Activated CD8-positive, alpha-beta T cell treated with anti-CD3 and anti-CD28 coated beads for 36 hours (primary cell): Measurements from ENCODE around the gene UCP3. TPM values are rescaled to one million over a fixed set of nuclear protein-coding genes. Genes with fewer than 3 reads are reported as not detected.

Source experiments
- ATAC-seq: fragments of 200-7000 bp; cut with Tn5 transposase; one replicate; pipeline ENCODE4 v1.10.0; 2021; ENCODE audit warnings: mild to moderate bottlenecking, moderate library complexity
- CTCF ChIA-PET: fragments of 350-600 bp; sonication (Branson Sonifier 250); formaldehyde crosslinking; loops from one replicate; lab custom pipeline; 2021; ENCODE audit warnings: antibody characterized with exemption; lab: Charles Lee
- POLR2A ChIA-PET: fragments of 350-600 bp; sonication (Branson Sonifier 250); formaldehyde crosslinking; loops from one replicate; lab custom pipeline; 2021; ENCODE audit warnings: antibody characterized with exemption; lab: Charles Lee
- DNase-seq: peaks from one replicate; pipeline ENCODE4 v3.0.0-alpha.2; 2020
- H3K27ac Mint-ChIP-seq: one replicate; pipeline ENCODE4 v1.8.0; 2021; ENCODE audit warnings: mild to moderate bottlenecking, mixed read lengths
- H3K27me3 Mint-ChIP-seq: one replicate; pipeline ENCODE4 v1.8.0; 2021; ENCODE audit warnings: mixed read lengths
- H3K36me3 Mint-ChIP-seq: one replicate; pipeline ENCODE4 v1.8.0; 2021; ENCODE audit warnings: low read depth, mixed read lengths
- H3K4me1 Mint-ChIP-seq: one replicate; pipeline ENCODE4 v1.8.0; 2021; ENCODE audit warnings: low read depth, mixed read lengths
- H3K4me3 Mint-ChIP-seq: one replicate; pipeline ENCODE4 v1.8.0; 2021; ENCODE audit warnings: mild to moderate bottlenecking, moderate library complexity, mixed read lengths
- H3K9me3 Mint-ChIP-seq: one replicate; pipeline ENCODE4 v1.8.0; 2021; ENCODE audit warnings: mixed read lengths
- intact Hi-C: fragments of 100-400 bp; cut with micrococcal nuclease; formaldehyde crosslinking; loops from one replicate; pipeline ENCODE4 v1.10.0; 2022
- total RNA-seq, 2 experiments: library from RNA; stranded (reverse); gene quantifications; one replicate each; pipeline ENCODE4 v1.2.3, GENCODE V29; 2021
- TF ChIP-seq, protein P1 (sequence below): fragments of 200-600 bp; IDR thresholded peaks from one replicate; pipeline ENCODE4 v1.8.0; 2022; ENCODE audit warnings: antibody characterized with exemption, mild to moderate bottlenecking

UCP3 gene
- total RNA-seq, 2 experiments from 2014 or later = 1.5 to 2.2 TPM

DNA sequence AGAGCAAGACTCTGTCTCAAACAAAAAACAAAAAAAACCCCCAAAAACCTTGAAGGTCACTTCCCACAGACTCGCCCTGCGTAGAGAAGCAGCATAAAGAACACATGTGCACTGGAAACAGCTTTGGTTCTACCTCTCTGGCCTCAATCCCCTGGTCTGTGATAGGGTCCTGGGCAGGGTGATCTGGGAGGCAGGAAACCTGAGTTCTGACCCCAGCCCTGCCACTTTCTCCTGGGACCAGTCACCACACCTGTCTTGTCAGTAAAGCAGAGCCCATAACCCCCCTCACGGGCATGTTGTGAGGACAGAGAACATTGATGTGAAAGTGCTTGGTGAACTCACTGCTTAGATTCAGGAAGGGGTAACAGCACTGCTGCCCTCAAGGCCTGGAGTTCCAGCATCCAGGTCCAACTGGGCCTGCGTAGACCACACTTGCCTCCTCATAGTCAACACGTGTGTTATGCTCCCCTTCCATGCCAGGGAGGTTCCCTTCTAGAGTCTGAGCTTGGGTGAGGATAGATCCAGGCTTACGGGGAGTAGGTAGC is 37.6 kb downstream of the UCP3 start:
- intact Hi-C loops = loop anchor here (5.0 kb wide), 1 partner anchor 36 kb away; the partner anchor contains the start of gene UCP3
- TF ChIP-seq, protein P1, sequence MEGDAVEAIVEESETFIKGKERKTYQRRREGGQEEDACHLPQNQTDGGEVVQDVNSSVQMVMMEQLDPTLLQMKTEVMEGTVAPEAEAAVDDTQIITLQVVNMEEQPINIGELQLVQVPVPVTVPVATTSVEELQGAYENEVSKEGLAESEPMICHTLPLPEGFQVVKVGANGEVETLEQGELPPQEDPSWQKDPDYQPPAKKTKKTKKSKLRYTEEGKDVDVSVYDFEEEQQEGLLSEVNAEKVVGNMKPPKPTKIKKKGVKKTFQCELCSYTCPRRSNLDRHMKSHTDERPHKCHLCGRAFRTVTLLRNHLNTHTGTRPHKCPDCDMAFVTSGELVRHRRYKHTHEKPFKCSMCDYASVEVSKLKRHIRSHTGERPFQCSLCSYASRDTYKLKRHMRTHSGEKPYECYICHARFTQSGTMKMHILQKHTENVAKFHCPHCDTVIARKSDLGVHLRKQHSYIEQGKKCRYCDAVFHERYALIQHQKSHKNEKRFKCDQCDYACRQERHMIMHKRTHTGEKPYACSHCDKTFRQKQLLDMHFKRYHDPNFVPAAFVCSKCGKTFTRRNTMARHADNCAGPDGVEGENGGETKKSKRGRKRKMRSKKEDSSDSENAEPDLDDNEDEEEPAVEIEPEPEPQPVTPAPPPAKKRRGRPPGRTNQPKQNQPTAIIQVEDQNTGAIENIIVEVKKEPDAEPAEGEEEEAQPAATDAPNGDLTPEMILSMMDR = no peak
- Mint-ChIP-seq H3K9me3 (no peaks in the 10 kb centered on the region), H3K4me1 (peaks cover 78% of the 10 kb centered on the region), H3K36me3 (peaks cover 34% of the 10 kb centered on the region), H3K27me3 (no peaks in the 10 kb centered on the region), H3K4me3 (no peak overlapping the region), H3K27ac (peak overlapping the region; percentile 75)
- DNase-seq = no peak
- POLR2A ChIA-PET = interaction anchor here (1.0 to 16.4 kb wide), 8 partner anchors 9 to 200 kb away, joined by 3 to 269 read pairs (median 6); partner anchors contain the start of genes C2CD3, PPME1, UCP2 and UCP3
- CTCF ChIA-PET = interaction anchor here (0.9 to 3.0 kb wide), 4 partner anchors 9 to 599 kb away, joined by 3 to 13 read pairs (median 3); no protein-coding TSS in a partner anchor
- ATAC-seq = peak; percentile 12

DNA sequence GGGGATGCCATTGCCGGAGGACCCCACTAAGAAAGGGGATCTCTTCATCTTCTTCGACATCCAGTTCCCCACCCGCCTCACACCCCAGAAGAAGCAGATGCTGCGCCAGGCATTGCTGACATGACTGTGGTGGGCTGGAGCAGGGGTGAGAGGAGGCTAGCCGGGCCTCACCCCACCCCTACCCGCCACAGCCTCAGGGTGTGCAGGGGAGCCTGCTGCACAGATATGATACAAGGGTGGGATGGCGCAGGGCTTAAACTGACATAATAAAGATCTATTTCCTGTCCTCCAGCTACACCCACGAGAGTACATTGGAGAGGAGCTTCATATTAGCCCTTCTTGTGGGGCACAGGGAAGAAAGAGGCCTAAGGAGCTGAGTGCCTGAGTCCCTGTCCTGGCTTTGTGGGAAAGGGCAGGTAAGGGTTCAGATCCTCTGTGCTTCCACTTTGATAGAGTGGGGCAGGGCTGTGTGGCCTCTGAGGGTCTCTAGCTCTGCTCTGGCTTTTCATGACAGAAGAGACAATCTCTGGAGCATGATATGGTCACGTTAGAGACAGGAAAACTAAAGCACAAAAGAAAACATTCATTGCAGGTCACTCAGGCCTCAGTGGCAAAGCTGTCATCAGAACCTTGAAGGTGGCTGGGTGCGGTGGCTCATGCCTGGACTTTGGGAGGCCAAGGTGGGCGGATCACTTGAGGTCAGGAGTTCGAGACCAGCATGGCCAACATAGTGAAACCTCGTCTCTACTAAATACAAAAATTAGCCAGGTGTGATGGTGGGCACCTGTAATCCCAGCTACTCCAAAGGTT is 38.7 kb downstream of the UCP3 start:
- H3K27me3 Mint-ChIP-seq = no peaks in the 10 kb centered on the region
- H3K4me3 Mint-ChIP-seq = no peak overlapping the region
- intact Hi-C loops = loop anchor here (5.0 kb wide), 1 partner anchor 37 kb away; the partner anchor contains the start of gene UCP3
- peak overlapping the region; percentile 75 for H3K27ac Mint-ChIP-seq
- H3K4me1 Mint-ChIP-seq = peaks cover 72% of the 10 kb centered on the region
- peaks cover 24% of the 10 kb centered on the region for H3K36me3 Mint-ChIP-seq
- ChIA-PET CTCF (interaction anchor here (0.8 to 3.0 kb wide), 6 partner anchors 9 to 85 kb away, joined by 3 to 13 read pairs (median 3); no protein-coding TSS in a partner anchor), POLR2A (interaction anchor here (0.6 to 16.4 kb wide), 7 partner anchors 11 to 350 kb away, joined by 3 to 269 read pairs (median 7); partner anchors contain the start of genes C2CD3, PPME1, UCP2 and UCP3)
- no peaks in the 10 kb centered on the region for H3K9me3 Mint-ChIP-seq
- TF ChIP-seq, protein P1 = no peak
- DNase-seq (peak; percentile 67), ATAC-seq (peak; percentile 60)

DNA sequence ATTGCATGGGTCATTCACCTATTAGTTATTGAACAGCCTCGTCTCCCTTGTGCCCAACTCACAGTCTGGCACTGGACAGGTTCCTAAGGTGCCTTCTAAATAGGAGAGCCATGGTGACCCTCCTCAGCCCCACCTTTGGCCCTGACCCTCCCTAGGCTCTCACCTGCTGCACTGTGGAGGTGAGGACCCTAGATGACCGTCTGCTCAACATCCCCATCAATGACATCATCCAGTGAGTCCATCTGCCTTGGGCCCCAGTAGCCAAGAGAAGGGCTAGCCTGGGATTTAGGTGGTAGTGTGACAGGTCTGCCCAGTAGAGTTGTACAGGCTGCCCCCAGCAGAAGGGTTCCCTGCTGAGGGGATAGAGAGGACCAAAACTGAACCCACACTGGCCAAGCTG is 39.8 kb downstream of the UCP3 start:
- H3K27ac Mint-ChIP-seq = peak overlapping the region; percentile 75
- no peaks in the 10 kb centered on the region for H3K27me3 Mint-ChIP-seq
- H3K4me1 Mint-ChIP-seq = peaks cover 68% of the 10 kb centered on the region
- intact Hi-C loops = no loop called here
- H3K4me3 Mint-ChIP-seq = no peak overlapping the region
- no peaks in the 10 kb centered on the region for H3K9me3 Mint-ChIP-seq
- peaks cover 13% of the 10 kb centered on the region for H3K36me3 Mint-ChIP-seq
- DNase-seq (no peak), ATAC-seq (no peak)
- ChIA-PET POLR2A (interaction anchor here (0.6 to 16.4 kb wide), 7 partner anchors 12 to 370 kb away, joined by 3 to 269 read pairs (median 7); partner anchors contain the start of genes C2CD3, PPME1, UCP2 and UCP3), CTCF (interaction anchor here (3.0 kb wide), 1 partner anchor 11 kb away, joined by 13 read pairs; no protein-coding TSS in a partner anchor)
- TF ChIP-seq, protein P1 = no peak

DNA sequence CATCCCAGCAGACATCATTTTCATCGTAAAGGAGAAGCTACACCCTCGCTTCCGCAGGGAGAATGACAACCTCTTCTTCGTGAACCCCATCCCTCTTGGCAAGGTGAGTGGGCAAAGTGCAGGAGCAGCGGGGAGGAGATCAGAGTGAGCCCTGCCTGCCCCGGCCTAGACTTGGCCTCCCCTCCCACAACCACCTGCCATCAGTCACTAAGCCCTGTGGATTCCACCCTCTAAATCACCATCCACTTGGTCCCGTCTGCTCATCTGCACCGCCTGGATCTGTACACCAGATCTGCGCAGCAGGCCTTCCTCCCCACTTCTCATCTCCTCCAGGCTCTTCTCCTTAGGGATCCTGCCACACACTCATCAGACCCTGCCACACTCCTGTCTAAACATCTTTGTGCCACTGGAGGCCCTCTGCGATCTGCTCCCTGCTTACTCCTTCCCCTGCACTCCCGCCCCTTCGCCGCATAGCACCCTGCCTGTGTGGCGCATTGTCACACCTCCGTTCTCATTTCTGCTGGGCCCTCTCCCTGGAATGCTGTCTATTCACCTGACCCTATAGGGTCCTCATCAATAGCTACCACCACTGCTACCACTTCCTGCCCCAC is 40.4 kb downstream of the UCP3 start:
- Mint-ChIP-seq H3K27me3 (no peaks in the 10 kb centered on the region), H3K4me1 (peaks cover 64% of the 10 kb centered on the region), H3K27ac (peak overlapping the region; percentile 75), H3K36me3 (peaks cover 8% of the 10 kb centered on the region), H3K9me3 (no peaks in the 10 kb centered on the region), H3K4me3 (no peak overlapping the region)
- POLR2A ChIA-PET = interaction anchor here (0.9 to 7.4 kb wide), 4 partner anchors 12 to 107 kb away, joined by 3 to 80 read pairs (median 6); partner anchors contain the start of gene UCP2
- TF ChIP-seq, protein P1 = no peak
- CTCF ChIA-PET = no interaction called here
- no peak for ATAC-seq
- no peak for DNase-seq
- intact Hi-C loops = no loop called here
